ENCODE results near the gene SLC49A4. TPM values are rescaled to one million over a fixed set of nuclear protein-coding genes. Genes with fewer than 3 reads are reported as not detected.

Gene SLC49A4
- total RNA-seq, 3 donors from 2014 or later (not counting 1 experiment from before 2014, with no cell fraction given), result 5.6 to 8.0 (median 7.5) TPM

DNA sequence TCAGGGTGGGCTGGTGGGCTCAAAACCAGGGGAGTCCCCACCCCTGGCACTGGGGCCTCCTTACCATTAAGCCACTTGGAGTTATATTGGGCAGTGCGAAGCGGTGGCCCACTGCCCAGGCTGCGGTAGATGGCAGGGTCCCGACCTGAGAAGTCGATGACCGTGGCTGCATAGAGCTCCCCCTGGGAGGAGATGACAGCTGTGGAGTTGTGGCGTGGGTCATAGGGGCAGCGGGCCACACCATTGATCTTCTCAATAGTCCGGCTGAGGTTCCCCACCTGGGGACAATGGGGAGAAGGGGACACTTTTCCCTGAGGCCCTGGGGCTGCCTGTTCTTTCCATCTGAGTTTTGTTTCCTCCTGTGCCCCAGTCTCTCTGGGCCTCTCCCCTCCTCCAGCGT lies 132.9 kb downstream of the SLC49A4 start:
- peaks cover 1 to 6% of the 10 kb centered on the region in 2 donors for H3K27me3 Mint-ChIP-seq (ENCODE audit: low read depth in 2 of 2)
- H3K36me3 ChIP-seq (ENCODE audit: control insufficient read depth, insufficient read depth, low read length), result no peaks in the 10 kb centered on the region
- H3K9me3 ChIP-seq (ENCODE audit: control insufficient read depth, insufficient read depth, low read length), result no peaks in the 10 kb centered on the region
- no peak overlapping the region for H3K4me3 Mint-ChIP-seq
- 91% methylated on average over 10 of the region's 10 CpGs for WGBS (ENCODE audit: insufficient coverage)
- H3K4me1 Mint-ChIP-seq, result no peaks in the 10 kb centered on the region
- no peak for DNase-seq
- TF ChIP-seq, protein P1, sequence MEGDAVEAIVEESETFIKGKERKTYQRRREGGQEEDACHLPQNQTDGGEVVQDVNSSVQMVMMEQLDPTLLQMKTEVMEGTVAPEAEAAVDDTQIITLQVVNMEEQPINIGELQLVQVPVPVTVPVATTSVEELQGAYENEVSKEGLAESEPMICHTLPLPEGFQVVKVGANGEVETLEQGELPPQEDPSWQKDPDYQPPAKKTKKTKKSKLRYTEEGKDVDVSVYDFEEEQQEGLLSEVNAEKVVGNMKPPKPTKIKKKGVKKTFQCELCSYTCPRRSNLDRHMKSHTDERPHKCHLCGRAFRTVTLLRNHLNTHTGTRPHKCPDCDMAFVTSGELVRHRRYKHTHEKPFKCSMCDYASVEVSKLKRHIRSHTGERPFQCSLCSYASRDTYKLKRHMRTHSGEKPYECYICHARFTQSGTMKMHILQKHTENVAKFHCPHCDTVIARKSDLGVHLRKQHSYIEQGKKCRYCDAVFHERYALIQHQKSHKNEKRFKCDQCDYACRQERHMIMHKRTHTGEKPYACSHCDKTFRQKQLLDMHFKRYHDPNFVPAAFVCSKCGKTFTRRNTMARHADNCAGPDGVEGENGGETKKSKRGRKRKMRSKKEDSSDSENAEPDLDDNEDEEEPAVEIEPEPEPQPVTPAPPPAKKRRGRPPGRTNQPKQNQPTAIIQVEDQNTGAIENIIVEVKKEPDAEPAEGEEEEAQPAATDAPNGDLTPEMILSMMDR (IDR thresholded peaks at IDR 0.05), result no peak
- no peak for ATAC-seq
- no peaks in the 10 kb centered on the region for H3K4me1 ChIP-seq (ENCODE audit: control insufficient read depth, insufficient read depth, low read length)
- no peak overlapping the region for H3K4me3 ChIP-seq (ENCODE audit: low read length)
- H3K36me3 Mint-ChIP-seq, result no peaks in the 10 kb centered on the region
- peaks cover 2% of the 10 kb centered on the region for H3K27me3 ChIP-seq (ENCODE audit: control insufficient read depth, insufficient read depth, low read length)
- no peak overlapping the region for H3K27ac Mint-ChIP-seq
- H3K9me3 Mint-ChIP-seq, result no peaks in the 10 kb centered on the region
- intact Hi-C loops (cut with micrococcal nuclease), result no loop called here
- H3K27ac ChIP-seq (ENCODE audit: low read length), result no peak overlapping the region

DNA sequence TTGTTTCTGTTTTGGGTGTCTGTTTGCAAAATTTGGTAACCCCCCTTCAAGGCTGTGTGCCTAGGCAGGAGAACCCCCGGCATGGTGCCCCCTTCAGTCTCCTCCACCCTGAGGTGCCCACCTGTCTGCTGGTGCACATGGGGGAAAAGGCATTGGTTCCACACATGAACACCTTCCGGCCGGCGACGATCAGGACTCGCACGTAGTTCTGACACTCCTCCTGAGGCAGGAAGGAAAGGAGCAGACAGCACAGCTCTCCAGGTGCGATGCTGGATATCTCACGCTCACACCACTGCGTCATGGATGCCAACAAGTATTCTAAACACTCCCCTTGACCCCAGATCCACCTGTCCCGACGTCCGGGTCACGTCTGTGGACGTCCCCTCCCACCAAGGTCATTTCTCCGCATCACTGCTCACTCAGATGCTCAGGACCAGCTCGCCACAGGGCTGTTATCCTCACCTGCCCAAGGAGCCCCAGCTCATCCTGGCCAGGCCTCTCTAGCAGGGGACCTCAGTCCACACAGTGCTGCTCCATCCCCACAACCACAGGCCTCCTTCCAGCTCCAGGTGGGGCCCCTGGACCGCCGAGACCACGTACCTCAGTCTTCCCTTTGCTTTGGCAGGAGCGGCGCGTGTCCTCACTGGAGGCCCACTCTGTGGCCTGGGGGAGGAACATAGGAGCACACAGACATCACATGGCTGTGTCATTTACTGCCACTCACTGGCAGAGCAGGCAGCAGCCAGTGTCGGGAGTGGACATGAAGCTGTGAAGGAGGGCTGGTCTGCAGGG lies 133.7 kb downstream of the SLC49A4 start:
- intact Hi-C loops (cut with micrococcal nuclease), result no loop called here
- Mint-ChIP-seq H3K27me3 (ENCODE audit: low read depth in 2 of 2) (peaks cover 10% of the 10 kb centered on the region in 2 donors), H3K4me3 (no peak overlapping the region), H3K4me1 (no peaks in the 10 kb centered on the region), H3K36me3 (no peaks in the 10 kb centered on the region), H3K9me3 (no peaks in the 10 kb centered on the region), H3K27ac (no peak overlapping the region)
- 90% methylated on average over 23 of the region's 24 CpGs for WGBS (ENCODE audit: insufficient coverage)
- no peaks in the 10 kb centered on the region for H3K9me3 ChIP-seq (ENCODE audit: control insufficient read depth, insufficient read depth, low read length)
- TF ChIP-seq, protein P1 (IDR thresholded peaks at IDR 0.05), result no peak
- no peaks in the 10 kb centered on the region for H3K4me1 ChIP-seq (ENCODE audit: control insufficient read depth, insufficient read depth, low read length)
- H3K27me3 ChIP-seq (ENCODE audit: control insufficient read depth, insufficient read depth, low read length), result no peaks in the 10 kb centered on the region
- H3K27ac ChIP-seq (ENCODE audit: low read length), result no peak overlapping the region
- DNase-seq (no peak), ATAC-seq (no peak)
- no peak overlapping the region for H3K4me3 ChIP-seq (ENCODE audit: low read length)
- H3K36me3 ChIP-seq (ENCODE audit: control insufficient read depth, insufficient read depth, low read length), result no peaks in the 10 kb centered on the region

DNA sequence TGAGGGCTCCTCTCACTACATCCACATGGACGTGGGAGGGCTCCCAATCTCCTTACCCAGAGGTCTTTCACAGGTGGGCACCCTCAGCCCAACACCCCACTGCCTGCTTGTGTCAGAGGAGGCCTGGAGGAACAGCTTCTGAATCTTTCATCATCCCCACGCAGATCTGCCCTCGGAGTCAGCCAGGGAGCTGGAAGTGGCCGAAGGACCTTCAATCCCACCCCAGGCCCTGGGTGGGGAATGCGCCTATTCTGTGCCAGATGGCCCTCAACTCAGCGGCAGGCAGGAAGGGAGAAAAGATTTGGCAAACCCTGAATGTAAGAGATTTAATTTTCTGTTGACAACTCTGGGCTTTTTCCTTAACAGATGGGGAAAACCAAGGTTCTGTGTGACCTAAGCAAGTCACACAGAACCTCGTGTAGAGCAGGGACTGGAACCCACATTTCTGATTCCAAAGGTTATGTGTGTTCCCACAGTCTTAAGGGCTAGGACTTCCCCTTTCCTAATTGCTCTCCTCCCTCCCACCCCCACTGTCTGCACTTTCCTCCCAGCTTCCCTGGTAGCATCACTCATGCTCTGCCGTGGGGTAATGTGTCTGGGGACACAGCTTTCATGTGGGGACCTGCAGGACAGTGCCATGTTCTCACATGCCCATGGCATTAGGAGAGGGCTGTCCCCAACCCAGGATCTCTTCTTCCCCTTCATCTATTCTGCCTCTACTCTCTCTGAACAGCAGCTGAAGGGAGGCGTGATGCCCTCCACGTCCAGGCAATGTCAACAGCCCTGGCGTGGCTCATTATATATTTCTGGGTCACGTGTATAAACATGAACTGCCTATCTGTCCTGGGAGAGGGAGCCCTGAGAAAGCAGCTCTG lies 134.6 kb downstream of the SLC49A4 start:
- Histone ChIP-seq H3K4me3 (ENCODE audit: low read length) (no peak overlapping the region), H3K27ac (ENCODE audit: low read length) (no peak overlapping the region), H3K36me3 (ENCODE audit: control insufficient read depth, insufficient read depth, low read length) (no peaks in the 10 kb centered on the region), H3K9me3 (ENCODE audit: control insufficient read depth, insufficient read depth, low read length) (no peaks in the 10 kb centered on the region), H3K4me1 (ENCODE audit: control insufficient read depth, insufficient read depth, low read length) (no peaks in the 10 kb centered on the region), H3K27me3 (ENCODE audit: control insufficient read depth, insufficient read depth, low read length) (no peaks in the 10 kb centered on the region)
- Mint-ChIP-seq H3K36me3 (no peaks in the 10 kb centered on the region), H3K9me3 (no peaks in the 10 kb centered on the region), H3K4me3 (no peak overlapping the region), H3K27me3 (ENCODE audit: low read depth in 2 of 2) (peaks cover 10 to 11% of the 10 kb centered on the region in 2 donors), H3K4me1 (no peaks in the 10 kb centered on the region), H3K27ac (no peak overlapping the region)
- intact Hi-C loops (cut with micrococcal nuclease), result no loop called here
- TF ChIP-seq, protein P1 (IDR thresholded peaks at IDR 0.05), result no peak
- no peak for ATAC-seq
- no peak for DNase-seq
- 76% methylated on average over 12 of the region's 12 CpGs for WGBS (ENCODE audit: insufficient coverage)

Measured in natural killer cell (primary cell).